ENCODE results near the gene MANSC1. TPM values are rescaled to one million over a fixed set of nuclear protein-coding genes. Genes with fewer than 3 reads are reported as not detected.

MANSC1 gene
- polyA plus RNA-seq, 1 donor (not counting 4 experiments of a cell fraction or from before 2014, with no cell fraction given) = 1.6 TPM

- no peaks in the 10 kb centered on the region for H4K20me1 ChIP-seq (ENCODE audit: control insufficient read depth, extremely low read depth, insufficient read depth, low read length)
Observed at GRCh38 chr12:12380949-12381593, 31.0 kb upstream of the MANSC1 start.

GRCh38 chr12:12379831-12380730, 30.0 kb upstream of the MANSC1 start:
- H4K20me1 ChIP-seq (ENCODE audit: control insufficient read depth, extremely low read depth, insufficient read depth, low read length) = no peaks in the 10 kb centered on the region
- no peak overlapping the region for H3K9ac ChIP-seq (ENCODE audit: control insufficient read depth, extremely low read depth, insufficient read depth, low read length)
- H3K4me2 ChIP-seq (ENCODE audit: control insufficient read depth, extremely low read depth, insufficient read depth, low read depth, low read length) = no peak overlapping the region
- no peak for FAIRE-seq
- H3K4me1 ChIP-seq (ENCODE audit: control insufficient read depth, extremely low read depth, insufficient read depth, low read length) = no peaks in the 10 kb centered on the region
- no peaks in the 10 kb centered on the region for H3K9me1 ChIP-seq (ENCODE audit: control insufficient read depth, extremely low read depth, insufficient read depth, low read length)
- H3K36me3 ChIP-seq (ENCODE audit: control insufficient read depth in 2 of 2, extremely low read depth in 1 of 2, insufficient read depth in 2 of 2, low read length in 2 of 2) = no peaks in the 10 kb centered on the region
- no peak overlapping the region for H3K27ac ChIP-seq (ENCODE audit: control insufficient read depth, insufficient read depth, low read length)
- dilution Hi-C loops (cut with MboI; ENCODE audit: extremely low pct_ligation_motif_present, low sequenced_read_pairs) = no loop called here
- no peak overlapping the region for H3K4me3 ChIP-seq (ENCODE audit: control insufficient read depth in 2 of 3, extremely low read depth in 1 of 3, insufficient read depth in 2 of 3, low read depth in 1 of 3, low read length in 3 of 3)
- H3K9me3 ChIP-seq (ENCODE audit: control insufficient read depth, low read depth, low read length) = no peaks in the 10 kb centered on the region
- H3K79me2 ChIP-seq (ENCODE audit: control insufficient read depth, insufficient read depth, low read length) = no peaks in the 10 kb centered on the region
- TF ChIP-seq CTCF (optimal IDR thresholded peaks at IDR 0.05 in 1 of 3, IDR thresholded peaks at IDR 0.05 in 1 of 3, conservative IDR thresholded peaks at IDR 0.05 in 1 of 3; ENCODE audit: extremely low read depth in 1 of 3, insufficient read depth in 2 of 3, low read length in 3 of 3) (no peak), EZH2 (IDR thresholded peaks at IDR 0.05; ENCODE audit: low read length) (no peak)
- H3K27me3 ChIP-seq (ENCODE audit: control insufficient read depth, extremely low read depth, insufficient read depth, low read length) = no peaks in the 10 kb centered on the region
- DNase-seq (ENCODE audit: low read depth, low spot score) = no peak
- no peak overlapping the region for H2AFZ ChIP-seq (ENCODE audit: control insufficient read depth, low read length)

More at GRCh38 chr12:12380949-12381593, 31.0 kb upstream of the MANSC1 start:
- no peaks in the 10 kb centered on the region for H3K27me3 ChIP-seq (ENCODE audit: control insufficient read depth, extremely low read depth, insufficient read depth, low read length)
- no peaks in the 10 kb centered on the region for H3K4me1 ChIP-seq (ENCODE audit: control insufficient read depth, extremely low read depth, insufficient read depth, low read length)
- H3K27ac ChIP-seq (ENCODE audit: control insufficient read depth, insufficient read depth, low read length) = no peak overlapping the region
- DNase-seq (ENCODE audit: low read depth, low spot score) (no peak), FAIRE-seq (no peak)
- H3K4me3 ChIP-seq (ENCODE audit: control insufficient read depth in 2 of 3, extremely low read depth in 1 of 3, insufficient read depth in 2 of 3, low read depth in 1 of 3, low read length in 3 of 3) = no peak overlapping the region
- H3K4me2 ChIP-seq (ENCODE audit: control insufficient read depth, extremely low read depth, insufficient read depth, low read depth, low read length) = no peak overlapping the region
- no peaks in the 10 kb centered on the region for H3K9me1 ChIP-seq (ENCODE audit: control insufficient read depth, extremely low read depth, insufficient read depth, low read length)
- H2AFZ ChIP-seq (ENCODE audit: control insufficient read depth, low read length) = no peak overlapping the region
- TF ChIP-seq EZH2 (IDR thresholded peaks at IDR 0.05; ENCODE audit: low read length) (no peak), CTCF (optimal IDR thresholded peaks at IDR 0.05 in 1 of 3, IDR thresholded peaks at IDR 0.05 in 1 of 3, conservative IDR thresholded peaks at IDR 0.05 in 1 of 3; ENCODE audit: extremely low read depth in 1 of 3, insufficient read depth in 2 of 3, low read length in 3 of 3) (no peak)
- H3K36me3 ChIP-seq (ENCODE audit: control insufficient read depth in 2 of 2, extremely low read depth in 1 of 2, insufficient read depth in 2 of 2, low read length in 2 of 2) = no peaks in the 10 kb centered on the region
- dilution Hi-C loops (cut with MboI; ENCODE audit: extremely low pct_ligation_motif_present, low sequenced_read_pairs) = no loop called here
- no peaks in the 10 kb centered on the region for H3K9me3 ChIP-seq (ENCODE audit: control insufficient read depth, low read depth, low read length)
- H3K79me2 ChIP-seq (ENCODE audit: control insufficient read depth, insufficient read depth, low read length) = no peaks in the 10 kb centered on the region
- H3K9ac ChIP-seq (ENCODE audit: control insufficient read depth, extremely low read depth, insufficient read depth, low read length) = no peak overlapping the region
